ENCODE measurements around the gene OR7G3. TPM values are rescaled to one million over a fixed set of nuclear protein-coding genes. Genes with fewer than 3 reads are reported as not detected.

Gene OR7G3
- total RNA-seq (2022; extraction: Qiagen RNA extraction) = not detected in 5 replicates

DNA sequence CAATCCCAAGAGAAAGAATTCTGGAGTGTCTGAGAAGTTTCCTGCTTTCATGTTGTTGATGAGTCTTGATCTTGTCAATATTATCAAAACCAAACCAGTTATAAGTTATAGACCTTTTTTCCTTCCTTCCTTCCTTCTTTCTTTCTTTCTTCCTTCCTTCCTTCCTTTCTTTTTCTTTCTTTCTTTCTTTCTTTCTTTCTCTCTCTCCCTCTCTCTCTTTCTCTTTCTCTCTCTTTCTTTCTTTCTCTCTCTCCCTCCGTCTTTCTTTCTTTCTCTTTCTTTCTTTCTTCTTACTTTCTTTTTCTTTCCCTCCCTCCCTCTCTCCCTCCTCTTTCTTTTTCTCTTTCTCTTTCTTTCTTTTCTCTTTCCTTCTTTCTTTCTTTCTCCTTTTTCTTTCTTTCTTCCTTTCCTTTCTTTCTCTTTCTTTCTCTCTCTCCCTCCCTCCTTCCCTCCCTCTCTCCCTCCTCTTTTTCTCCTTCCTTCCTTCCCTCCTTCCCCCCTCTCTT lies at the start of gene OR7G3:
OR7G3 (minus strand) TSS at position 51 of the 506 bp plus-strand sequence; CDS start at position 51, 0 bp downstream.

DNA sequence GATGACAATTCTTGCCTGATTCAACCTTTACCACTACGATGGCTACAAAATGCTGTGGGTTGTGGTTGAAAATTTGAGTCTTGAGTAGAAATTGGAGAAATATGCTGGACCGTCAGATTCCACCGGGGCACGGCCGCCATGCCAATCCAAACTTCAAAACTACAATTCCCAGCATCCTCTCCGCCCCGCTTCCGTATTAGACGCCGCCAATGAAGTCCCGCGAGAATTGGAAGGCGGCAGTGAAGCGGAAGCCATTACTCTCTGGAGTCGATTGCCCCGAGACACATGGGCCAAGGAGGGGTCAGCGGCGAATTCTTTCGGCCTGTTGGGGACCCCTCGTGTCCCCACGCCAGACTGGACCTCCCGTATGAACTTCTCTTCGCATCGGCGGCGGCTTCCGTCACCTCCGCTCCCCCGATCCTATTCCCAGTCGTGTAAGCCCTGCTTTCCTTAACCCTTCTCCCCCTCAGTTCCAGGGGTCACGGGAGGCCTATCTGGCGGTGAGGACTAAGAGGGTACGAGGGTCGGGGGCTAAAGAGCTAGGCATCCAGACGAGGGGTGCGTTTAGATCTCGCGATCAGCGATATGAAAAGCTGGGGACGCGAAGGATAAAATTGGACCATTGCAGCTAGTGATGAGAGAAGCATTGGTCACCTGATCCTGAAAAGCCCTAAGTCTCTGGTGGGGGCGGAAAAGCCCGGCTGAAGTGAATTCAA lies 13.6 kb upstream of the OR7G3 start, which contains the start of gene ZNF317:
ZNF317 (plus strand) TSS at position 239 of the 716 bp plus-strand sequence. CDS start 15,620 bp downstream, outside the sequence.

DNA sequence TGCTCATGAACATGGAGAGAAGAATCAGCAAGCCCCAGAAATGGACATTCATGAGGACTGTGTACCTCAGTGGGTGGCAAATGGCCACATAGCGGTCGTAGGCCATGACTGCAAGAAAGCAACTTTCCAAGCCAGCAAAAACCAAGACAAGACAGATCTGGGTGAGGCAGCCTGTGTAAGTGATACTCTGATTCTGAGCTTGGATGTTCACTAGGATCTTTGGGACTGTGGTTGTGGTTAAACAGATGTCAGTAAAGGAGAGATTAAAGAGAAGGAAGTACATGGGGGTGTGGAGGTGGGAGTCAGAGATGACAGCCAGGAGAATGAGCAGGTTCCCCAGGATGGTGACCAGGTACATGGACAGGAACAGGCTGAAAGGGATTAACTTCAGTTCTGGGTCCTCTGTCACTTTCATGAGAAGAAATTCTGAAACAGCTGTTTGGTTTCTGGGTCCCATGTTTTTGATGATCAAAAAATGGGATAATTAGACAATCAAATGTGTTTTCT lies 11.4 kb downstream of the OR7G3 start, which contains the start of gene OR7G1:
OR7G1 (minus strand) TSS at position 457 of the 507 bp plus-strand sequence; CDS start at position 457, 0 bp downstream.

DNA sequence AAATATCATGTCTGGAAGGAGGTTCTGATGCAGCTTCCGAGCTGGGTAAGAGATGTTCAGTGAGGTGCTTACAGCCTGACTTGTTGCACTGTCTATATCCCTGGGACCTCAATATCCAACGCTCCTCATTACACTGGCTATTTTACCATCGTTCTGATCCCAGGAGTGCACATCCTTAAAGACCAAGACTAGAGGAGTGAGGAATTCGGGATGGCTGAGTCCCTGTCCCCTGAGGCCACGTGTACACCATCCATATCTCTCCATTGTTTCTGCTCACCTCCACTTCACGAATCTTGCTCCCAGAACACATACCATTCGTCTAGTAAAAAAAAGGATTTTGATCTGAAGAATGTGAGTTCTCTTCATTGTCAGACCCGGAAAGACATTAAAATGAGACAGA lies 19.4 kb downstream of the OR7G3 start, which contains the start of gene OR7G2:
OR7G2 (minus strand) TSS at position 101 of the 400 bp plus-strand sequence. CDS start 4,232 bp downstream, outside the sequence.

DNA sequence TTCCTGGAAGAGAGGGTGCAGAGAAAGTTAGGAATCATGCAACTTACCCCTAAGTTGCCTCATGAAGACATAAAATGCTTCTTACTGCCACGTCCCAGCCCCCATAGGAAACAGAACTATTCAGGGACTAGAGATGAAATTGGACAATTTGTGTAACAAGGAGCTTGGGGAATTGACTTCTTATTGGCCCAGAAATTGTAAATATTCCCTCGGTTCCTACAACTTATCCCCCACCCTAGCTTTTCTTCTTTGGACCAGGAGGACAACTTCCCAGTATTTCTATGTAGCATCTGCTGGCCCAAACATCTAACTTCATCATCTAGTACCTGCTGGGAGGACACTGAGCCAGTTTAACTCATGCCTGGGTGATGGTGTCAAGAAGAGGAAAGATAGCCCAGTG lies 40.0 kb downstream of the OR7G3 start, which contains the start of gene OR1M1:
OR1M1 (plus strand) TSS at position 301 of the 400 bp plus-strand sequence. CDS start 6,184 bp downstream, outside the sequence.

Other genes with a start within 250 kb of the OR7G3 start
- 0.02 to 0.13 TPM (median 0.05 TPM) in 5 replicates for gene MUC16, start 116.5 kb downstream of the OR7G3 start, total RNA-seq (2022; extraction: Qiagen RNA extraction)
- gene OR1M1, start 39.9 kb downstream of the OR7G3 start, total RNA-seq (2022; extraction: Qiagen RNA extraction) = not detected in 5 replicates
- not detected in 5 replicates for gene OR7G2, start 19.5 kb downstream of the OR7G3 start, total RNA-seq (2022; extraction: Qiagen RNA extraction)
- not detected in 5 replicates for gene OR7G1, start 11.2 kb downstream of the OR7G3 start, total RNA-seq (2022; extraction: Qiagen RNA extraction)
- gene ZNF317, start 13.4 kb upstream of the OR7G3 start, total RNA-seq (2022; extraction: Qiagen RNA extraction) = 17.2 to 23.1 TPM (median 18.9 TPM) in 5 replicates
- gene OR7D2, start 52.0 kb upstream of the OR7G3 start, total RNA-seq (2022; extraction: Qiagen RNA extraction) = not detected in 5 replicates
- gene OR7D4, start 92.6 kb upstream of the OR7G3 start, total RNA-seq (2022; extraction: Qiagen RNA extraction) = not detected in 5 replicates
- gene OR7E24, start 124.0 kb upstream of the OR7G3 start, total RNA-seq (2022; extraction: Qiagen RNA extraction) = not detected in 5 replicates
- gene ZNF699, start 182.9 kb upstream of the OR7G3 start, total RNA-seq (2022; extraction: Qiagen RNA extraction) = 0.70 to 2.1 TPM (median 1.4 TPM) in 5 replicates
- gene ZNF559, start 197.2 kb upstream of the OR7G3 start, total RNA-seq (2022; extraction: Qiagen RNA extraction) = 4.4 to 4.9 TPM (median 4.5 TPM) in 5 replicates
- 0.30 to 0.76 TPM (median 0.41 TPM) in 5 replicates for gene ZNF177, start 236.1 kb upstream of the OR7G3 start, total RNA-seq (2022; extraction: Qiagen RNA extraction)